Hematopoietic multipotent progenitor cell treated with erythropoietin and hydrocortisone succinate and interleukin-3 and kit ligand, for 17 days (in vitro differentiated cells): ENCODE results near the gene PRDM16.

Source experiments
- DNase-seq: peaks from one replicate; pipeline ENCODE4 v3.0.0-alpha.2; 2015; ENCODE audit warnings: low spot score

The PRDM16 gene

DNA sequence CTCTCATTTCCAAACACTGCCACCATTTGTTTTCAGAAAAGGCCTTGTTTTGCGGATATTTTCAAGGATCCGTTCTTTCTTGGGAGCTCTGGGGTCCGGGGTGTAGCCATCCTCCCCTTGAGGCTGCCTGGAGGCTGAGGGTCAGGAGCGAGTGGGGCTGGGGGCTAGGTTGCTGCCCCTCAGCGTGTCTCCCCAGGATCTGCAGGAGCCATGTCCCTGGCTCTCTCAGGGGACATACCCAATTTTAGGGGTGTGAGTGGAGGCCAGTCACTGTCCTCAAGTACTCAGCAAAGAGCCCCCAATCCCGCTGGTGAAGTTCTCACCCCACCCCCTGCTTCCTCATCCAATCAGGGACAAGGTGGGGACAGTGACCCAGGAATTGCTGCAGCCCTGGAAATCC lies 15.0 kb upstream of the PRDM16 start:
- no peak for DNase-seq

DNA sequence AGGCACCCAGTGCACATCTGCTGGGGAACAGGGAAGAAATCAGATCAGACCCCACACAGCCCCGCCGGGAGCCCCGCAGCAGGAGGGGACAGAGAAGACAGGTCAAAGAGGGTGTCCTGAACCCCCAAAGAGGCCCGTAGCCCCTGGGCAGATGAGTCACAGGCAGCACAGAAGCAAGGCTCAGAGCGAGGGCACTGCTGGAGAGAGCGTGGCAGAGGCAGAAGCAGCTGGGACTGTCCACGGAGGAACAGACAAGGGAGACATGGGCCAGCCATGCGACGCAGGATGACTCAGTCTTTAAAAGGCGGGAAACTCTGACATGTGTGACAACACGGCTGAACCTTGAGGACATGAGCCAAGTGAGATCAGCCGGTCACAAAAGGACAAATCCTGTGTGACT lies 14.5 kb upstream of the PRDM16 start:
- no peak for DNase-seq

DNA sequence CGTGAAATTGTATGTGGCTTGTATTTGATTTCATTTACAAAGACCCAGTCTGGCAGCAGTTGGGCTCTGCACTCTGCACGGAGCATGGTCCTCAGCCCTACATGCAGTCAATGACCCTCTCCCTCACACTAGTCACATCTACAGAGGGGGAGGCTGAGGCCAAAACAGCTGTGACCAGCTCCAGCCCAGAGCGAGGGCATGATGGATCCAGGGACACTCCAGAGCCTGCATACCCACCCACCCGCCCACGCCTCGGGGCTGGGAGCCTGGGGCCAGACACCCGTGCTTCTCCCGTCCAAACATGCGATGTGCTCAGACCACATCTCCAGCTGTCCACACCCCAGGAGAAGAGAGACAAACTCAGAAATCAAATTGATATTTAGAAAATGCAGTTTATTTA lies 14.0 kb upstream of the PRDM16 start:
- no peak for DNase-seq

DNA sequence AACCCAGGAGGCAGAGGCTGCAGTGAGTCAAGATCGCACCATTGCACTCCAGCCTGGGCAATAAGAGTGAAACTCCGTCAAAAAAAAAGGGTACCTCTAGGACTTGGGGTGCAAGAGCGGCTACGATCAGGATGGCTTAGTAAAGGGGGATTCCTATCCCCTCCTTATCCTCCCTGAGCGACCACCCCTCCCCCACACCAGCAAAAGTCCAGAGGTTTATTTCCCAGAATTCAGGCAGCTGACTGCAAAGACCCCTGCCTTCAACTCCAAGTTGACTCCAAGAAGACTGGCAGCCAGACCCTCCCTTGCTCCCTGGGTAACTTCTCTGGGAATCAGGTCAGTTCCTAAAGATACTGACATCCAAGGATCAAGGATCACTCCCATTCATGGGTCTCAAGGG lies 12.4 kb upstream of the PRDM16 start:
- DNase-seq = no peak

DNA sequence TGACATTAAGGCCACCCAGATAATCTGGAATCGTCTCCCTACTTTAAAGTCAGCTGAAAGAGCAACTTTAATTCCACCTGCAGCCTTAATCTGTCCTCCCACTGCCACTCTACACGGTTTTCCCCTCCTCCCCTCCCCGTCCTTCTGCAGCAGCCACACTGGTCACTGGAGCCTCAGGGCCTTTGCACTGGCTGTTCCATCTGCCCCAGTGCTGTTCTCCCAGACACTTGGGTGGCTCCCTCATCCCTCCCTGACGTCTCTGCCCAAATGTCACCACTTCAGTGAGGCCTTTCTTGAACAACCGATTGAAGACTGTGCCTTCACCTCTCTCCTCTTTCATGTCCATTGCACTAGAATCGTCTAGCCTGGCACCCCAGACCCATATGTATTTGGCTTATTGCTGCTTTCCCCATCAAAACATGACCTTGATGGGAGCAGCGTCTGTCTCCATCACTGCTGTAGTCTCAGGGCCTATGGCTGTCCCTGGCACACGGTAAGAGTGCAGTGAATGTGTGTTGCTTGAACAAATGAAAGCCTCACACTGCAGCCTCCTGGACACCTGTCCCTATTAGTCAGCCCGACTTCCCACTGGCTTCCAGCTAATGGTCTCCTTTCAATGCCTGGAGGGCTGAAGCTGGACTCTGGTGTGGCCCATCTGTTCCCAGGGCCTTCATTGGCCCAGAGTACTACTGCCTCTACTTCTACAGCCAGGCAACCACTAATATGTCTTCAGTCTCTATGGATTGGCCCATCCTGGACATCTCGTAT lies 10.6 kb upstream of the PRDM16 start:
- no peak for DNase-seq

DNA sequence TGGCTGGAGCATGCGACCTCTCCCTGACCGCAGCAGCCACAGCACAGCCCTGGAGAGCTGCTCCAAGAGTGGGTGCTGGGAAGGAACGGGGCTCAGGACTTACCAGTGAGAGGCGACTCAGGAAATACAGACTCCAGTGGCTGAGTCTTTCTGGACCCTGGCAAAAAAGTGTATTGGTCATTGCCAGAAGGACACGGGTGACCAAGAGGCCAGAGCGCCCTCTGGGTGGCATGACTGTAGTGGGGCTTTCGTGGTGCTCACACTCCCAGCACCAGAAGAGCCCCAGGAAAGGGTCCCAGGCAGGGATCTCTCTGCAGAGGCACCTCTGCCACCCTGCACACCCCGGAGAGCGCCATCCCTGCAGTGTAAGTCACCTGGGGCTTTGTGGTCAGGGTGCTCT lies 8.9 kb upstream of the PRDM16 start:
- no peak for DNase-seq

DNA sequence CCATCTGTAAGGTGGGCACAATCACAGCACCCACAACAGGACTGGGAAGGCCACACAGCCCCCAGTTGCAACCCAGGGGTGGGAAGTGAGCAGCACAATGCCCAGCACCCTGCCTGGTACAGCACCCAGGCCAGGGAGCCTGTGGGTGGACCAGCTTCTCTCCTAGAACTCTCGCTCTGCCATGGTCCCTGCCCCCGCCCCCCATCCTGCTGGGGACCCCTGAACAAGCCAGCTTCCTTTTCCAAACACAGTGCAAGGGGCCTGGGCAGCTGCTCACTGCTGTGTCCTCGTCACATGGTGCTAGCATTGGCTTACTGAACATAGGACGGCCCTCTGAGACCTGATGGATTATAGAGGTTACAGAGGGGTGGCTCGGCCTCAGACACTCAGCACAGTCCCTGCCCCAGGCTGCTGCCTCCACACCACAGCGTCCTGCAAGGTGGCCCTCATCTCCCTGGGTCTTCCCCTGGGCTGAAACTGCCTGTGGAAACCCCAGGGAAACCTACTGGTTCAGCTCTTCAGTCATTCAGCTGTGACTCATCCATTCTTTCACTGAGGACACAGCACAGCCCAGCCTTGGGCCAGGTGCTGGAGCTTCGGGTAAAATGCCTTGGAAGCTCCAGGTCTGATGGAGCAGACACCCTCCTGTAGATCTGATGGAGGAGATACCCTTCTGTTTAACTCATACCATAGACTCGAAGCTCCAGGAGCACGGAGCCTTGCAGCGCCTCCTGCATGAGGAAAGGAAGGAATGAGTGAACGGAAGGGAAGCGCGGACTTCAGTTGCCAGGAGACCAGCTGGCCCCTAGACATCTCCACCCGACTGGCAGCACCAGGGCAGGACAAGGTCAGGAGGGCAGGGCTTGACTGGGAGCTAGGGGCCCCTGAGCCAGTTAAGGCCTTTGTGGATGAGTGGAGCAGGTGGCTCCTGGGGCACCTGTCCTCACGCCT lies 8.1 kb upstream of the PRDM16 start:
- DNase-seq = no peak

DNA sequence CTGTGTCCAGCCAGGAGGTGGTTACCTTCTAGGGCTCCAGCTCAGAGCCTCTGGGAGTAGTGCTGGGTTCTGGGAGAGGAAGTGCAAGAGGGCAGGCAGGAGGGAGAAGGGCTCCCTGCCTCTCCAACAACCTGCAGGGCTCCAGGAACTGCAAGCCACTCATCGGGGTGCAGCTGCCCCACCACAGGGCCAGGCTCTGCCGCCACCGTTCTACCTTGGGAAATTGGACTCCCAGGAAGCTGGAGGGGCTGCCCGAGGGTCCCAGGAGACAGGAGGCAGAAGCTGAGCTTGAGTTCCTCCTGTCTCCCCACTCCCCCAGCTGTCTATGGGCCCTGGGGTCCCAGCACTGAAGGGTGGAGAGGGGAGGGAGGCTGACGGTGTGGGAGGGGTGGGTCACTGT lies 7.4 kb upstream of the PRDM16 start:
- DNase-seq = no peak

DNA sequence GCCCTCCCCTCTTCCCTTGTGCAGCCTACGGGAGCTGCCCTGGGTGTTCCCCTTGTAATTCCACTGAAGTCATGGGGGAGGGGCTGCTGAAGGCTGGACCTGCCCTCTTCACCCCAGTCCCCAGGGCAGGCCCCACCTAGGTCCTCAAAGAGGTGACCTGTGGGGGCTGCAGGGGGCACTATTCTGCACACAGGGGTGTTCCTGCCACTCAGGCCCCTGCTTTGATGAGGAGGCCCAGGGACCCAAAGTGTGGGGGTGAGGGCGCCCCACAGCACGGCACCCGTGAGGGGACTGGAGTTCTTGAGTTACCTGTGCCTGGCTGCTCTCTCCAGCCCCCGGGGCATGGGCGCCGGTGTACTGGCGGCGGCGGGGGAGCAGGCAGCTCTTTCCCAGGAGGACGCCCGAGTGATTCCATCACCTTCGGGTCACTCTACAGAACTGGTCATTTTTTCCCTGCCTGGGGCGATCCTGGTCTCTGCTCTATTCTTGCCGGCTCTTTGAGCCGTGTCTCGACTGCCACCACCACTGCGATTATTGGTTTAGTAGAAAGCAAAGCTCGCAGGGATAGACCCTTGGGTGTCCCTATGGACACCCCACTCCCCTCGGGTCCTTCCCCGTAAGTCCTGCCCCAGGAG lies 6.9 kb upstream of the PRDM16 start:
- DNase-seq = no peak

DNA sequence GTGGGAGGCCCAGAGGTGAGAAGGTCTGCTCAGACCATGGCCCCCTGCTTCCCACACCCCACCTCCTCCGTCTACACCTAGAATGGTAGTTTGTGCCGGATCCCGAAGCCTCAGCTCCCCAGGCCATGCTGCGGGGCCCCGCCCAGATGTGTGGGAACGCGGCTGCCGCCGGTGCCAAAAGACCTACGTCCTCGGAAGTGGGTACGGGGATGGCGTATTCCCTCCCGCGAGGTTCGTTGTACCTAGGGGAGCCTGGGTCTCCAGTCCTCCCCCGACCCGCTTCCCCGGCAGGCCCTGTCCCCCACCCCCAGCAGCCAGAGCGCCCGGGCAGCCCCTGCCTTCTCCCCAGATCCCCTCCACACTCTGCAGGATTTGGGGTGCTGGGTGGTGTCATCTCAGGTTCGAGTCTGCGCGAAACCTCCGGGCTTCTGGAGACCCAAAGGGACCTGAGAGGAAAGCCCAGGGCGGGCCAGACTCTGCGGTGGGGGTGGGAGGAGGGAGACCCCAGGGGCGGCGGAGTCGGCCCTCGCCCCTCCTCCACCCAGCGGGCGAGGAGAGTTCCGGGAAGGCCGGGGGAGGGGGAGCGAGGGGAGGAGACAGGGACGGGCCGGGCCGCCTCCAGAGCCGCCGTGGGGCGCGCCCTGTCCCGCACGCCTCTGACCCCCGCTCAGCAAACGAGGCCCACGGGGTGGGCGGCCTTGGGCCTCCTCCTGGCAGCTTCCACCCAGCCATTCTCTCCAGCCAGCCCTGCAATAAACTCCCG lies 6.2 kb upstream of the PRDM16 start:
- DNase-seq = no peak

DNA sequence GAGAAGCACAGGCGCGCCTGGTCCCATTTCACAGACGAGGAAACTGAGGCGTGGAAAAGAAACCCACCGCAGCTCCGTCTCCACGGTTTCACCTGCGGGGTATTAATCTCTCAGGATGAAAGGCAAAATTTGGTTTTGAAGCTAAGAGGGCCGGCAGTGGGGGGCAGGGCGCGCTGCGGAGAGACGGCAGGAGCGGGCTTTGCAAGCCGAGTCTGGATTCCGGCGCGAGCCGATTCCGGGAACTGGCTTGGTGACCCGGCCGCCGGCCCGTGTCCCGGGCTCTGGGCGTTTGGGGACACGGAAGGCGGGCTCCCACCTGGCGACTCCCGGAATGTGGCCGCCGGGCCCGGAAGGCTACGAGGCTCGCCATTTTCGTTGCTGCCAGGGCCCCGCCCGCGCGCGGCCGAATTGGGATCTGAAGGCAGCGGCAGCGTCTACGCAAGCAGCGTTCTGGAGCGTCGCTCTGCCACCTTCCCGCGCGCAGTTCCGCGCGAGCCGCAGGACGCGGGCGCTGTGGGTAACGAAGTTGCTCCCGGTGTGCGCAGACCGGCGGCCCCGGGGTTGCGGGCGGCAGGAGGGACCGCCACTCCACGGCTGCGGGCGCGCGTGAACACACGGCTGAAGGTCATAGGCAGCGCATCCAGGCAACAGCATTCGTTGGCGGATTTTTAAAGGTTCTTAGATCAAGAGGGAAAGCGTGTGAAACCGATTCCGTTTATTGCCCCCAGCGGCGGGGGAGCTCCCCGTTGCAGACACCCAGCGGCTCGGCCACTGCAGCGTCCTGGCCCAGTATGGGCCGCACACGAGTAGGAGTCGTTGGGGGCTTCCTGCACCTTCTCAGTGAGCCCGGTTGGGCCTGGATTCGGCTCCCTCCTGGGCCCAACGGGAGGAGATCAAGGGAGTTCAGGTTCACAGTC lies 5.4 kb upstream of the PRDM16 start:
- no peak for DNase-seq

DNA sequence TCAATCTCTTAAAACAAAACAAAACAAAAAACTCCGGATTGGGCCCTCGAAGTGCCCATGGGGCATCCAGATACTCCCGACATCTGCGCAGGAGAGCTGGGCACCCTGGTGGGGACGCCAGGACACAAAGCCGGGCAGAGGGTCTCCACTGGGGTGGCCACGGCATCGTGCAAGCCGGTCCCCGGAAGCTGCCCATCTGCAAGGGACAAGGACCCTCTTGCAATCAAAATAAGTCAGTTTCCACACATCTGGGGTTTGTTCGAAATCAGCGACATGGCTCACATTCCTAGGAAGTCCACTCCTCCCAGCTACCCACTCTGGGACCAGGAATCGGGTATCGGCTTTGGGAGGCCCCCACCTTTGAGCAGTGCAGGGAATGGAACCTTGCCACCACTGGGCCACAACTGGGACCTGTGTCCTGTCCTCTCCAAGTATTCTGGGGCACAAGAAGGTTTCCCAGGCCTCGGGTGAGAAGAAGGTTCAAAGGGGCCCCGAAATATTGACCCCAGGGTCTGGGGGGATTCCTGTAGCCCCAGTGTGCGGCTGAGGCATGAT lies 4.6 kb upstream of the PRDM16 start:
- DNase-seq = no peak

DNA sequence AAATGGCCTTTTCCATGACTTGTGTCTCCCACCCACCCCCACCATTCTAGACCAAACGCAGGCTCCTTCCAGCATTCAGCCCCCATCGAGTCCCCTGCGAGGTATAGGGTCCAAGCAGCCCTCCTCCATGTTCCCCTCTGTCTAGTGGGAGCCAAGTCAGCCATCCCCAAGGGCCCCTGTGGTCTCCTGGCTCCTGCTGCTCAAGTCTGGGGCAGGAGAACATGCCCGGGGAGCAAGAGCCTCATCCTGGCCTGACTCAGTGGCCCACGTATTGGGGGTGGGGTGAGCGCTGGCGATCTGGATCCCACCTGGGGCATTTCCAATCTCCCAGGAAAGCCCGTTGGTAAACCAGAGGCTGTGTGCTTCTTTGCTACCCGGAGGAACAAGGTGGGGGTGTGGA lies 4.1 kb upstream of the PRDM16 start:
- no peak for DNase-seq

DNA sequence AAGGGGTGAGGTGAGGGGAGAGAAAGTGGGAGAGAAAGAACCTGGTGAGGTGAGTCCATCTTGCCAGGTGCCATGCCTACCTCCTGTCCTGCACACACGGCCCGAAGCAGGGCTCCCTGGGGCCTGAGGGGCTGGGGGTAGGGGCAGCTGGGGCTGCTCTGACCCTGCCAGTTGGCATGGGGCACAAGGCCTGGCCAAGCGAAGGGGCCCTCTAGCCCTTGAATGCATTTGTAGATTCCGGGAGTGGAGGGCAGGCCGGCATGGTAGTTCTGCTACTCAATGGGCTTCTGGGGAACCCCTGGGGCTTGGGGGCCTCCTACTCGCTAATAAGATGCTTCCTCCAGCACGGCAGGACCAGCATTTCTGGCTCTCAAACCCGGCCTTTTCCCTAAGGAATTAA lies 3.6 kb upstream of the PRDM16 start:
- DNase-seq = no peak

DNA sequence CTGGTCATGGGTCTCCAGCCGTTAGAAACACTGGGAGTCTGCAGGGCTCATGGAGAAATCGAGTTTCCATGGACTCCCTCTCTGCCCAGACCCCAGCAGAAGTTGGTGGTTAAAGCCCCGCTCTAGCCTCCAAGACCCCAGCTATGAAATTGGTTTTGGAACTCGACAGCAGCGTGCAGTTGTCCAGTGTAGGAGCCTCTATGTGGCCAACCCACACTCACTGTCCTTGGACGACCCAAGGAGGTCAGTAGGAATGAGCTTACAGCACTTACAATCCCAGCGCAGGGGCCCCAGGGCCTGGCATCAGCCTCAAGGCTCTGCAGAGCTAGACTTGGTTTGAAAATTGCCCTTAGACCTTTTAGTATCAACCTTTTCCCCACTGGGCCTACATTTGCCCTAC lies 3.2 kb upstream of the PRDM16 start:
- no peak for DNase-seq

DNA sequence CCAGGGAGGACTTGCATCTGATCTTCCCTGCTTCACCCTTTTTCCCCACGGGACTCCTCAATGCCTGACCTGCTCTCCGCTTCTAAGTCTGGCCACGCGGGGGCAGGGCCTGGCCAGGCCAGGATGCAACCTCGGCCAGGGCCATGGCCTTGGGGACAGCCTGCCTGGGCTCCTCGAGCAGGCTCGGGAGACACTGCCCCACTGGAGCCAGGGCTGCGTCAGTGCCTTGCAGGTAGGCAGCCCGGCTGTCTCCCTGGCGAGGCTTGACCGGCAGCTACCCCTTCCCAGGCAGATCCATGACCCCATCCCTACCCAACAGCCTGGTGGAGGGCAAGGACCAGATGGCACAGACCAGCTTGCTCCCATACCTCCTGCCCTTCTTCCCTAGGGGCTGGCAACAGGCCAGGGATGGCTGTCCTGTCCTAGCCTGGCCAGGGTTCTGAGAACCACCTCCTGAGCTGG lies 2.7 kb upstream of the PRDM16 start:
- DNase-seq = no peak

DNA sequence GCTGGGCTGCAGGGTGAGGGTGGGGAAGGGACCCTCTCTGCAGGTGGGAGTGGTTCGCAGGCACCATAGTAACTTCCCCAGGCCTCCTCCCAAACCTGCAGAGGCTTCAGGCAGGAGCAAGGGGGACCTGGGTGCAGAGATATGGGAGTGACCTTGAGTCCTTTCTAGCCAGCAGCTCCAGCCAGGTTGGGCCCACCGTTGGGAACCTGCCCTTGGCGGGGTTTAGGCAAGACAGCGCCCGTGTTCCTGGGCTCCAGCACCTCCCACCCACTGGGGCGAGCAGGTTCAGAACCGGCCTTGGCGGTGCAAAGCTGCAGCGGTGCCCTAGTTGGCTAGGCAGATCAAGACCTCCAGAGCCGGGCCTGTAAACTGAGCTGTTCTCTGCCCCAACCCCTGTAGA lies 2.2 kb upstream of the PRDM16 start:
- DNase-seq = no peak

DNA sequence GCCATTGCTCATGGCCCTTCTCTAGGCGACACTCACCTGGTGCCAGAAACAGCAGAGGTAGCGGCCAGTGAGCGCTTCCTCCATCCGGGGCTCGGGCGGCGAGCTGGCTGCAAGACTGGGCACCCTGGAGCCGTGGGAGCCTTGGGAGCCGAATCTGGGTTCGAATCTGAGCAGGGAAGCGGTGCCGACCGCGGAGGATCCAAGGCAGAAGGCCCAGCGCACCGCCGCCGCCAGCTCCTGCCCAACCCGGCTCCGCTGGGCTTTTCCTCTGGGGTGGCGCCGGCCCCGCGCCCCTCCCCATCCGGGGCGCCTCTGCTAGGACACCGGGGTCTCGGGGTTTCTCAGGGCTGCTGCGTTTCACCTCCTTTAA lies 1.7 kb upstream of the PRDM16 start:
- no peak for DNase-seq

DNA sequence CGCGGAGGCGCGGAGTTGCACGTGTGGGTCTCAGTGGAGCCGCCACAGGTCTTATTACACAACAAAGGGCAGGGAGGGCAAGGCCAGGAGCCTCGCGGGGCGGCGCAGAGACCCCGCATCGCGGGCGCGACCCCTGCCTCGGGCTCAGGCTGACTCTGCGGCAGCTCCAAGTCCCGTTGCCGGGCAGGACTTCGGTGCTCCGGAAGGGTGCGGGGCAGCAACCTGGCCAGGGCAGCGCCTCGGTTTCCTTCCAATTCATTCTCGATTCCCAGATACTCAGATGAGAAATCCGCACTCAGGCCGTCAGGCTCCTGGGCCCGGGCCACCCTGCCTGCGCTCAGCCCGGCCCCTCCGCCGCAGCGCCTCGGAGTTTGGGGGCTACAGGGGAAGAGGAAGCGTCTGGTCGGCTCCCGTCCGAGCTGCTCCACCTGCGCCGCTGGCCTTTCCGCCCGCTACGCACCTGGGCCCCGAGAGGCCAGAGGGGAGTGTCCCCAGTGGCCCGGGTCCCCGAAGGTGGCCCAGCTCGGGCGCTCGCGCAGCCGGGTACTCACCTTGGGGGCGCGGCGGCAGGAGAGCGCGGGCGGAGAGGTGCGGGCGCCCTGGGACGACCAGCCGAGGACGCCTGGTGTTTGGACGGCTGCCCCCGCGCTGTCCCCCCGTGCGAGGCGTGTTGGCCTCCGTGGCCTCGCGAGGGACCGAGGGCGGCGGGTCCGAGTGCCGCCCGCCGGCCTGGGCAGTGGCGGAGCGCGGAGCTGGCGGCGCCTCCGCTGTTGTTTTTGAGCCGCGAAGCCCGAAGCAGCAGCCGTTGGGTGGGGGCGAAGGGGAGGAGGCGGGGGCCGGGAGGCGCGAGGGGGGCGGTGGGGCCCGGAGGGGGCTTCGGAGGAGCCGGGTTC lies 1.1 kb upstream of the PRDM16 start:
- no peak for DNase-seq
